ENCODE measurements around the gene CCDC141.

CCDC141 gene

GRCh38 chr2:178806543-178806942 is 243.4 kb downstream of the CCDC141 start:
- TF ChIP-seq CTCF (IDR thresholded peaks at IDR 0.05; ENCODE audit: insufficient read depth, low read length, poor library complexity, severe bottlenecking): no peak
- Histone ChIP-seq H3K4me3 (replicated peaks; ENCODE audit: low read depth, low read length) (no peak overlapping the region), H3K27me3 (replicated peaks; ENCODE audit: control insufficient read depth, insufficient read depth, low read length) (no peaks in the 10 kb centered on the region), H3K36me3 (ENCODE audit: control insufficient read depth, insufficient read depth, low read length) (no peaks in the 10 kb centered on the region)
- no peak for DNase-seq (ENCODE audit: extremely low read depth, insufficient read length)

- Histone ChIP-seq H3K36me3 (ENCODE audit: control insufficient read depth, insufficient read depth, low read length) (no peaks in the 10 kb centered on the region), H3K27me3 (replicated peaks; ENCODE audit: control insufficient read depth, insufficient read depth, low read length) (no peaks in the 10 kb centered on the region), H3K4me3 (replicated peaks; ENCODE audit: low read depth, low read length) (no peak overlapping the region)
- no peak for DNase-seq (ENCODE audit: extremely low read depth, insufficient read length)
- no peak for TF ChIP-seq CTCF (IDR thresholded peaks at IDR 0.05; ENCODE audit: insufficient read depth, low read length, poor library complexity, severe bottlenecking)
Measured at GRCh38 chr2:178805457-178805856, 244.5 kb downstream of the CCDC141 start.

- H3K36me3 ChIP-seq (ENCODE audit: control insufficient read depth, insufficient read depth, low read length): no peaks in the 10 kb centered on the region
- no peak overlapping the region for H3K4me3 ChIP-seq (replicated peaks; ENCODE audit: low read depth, low read length)
- H3K27me3 ChIP-seq (replicated peaks; ENCODE audit: control insufficient read depth, insufficient read depth, low read length): no peaks in the 10 kb centered on the region
- DNase-seq (ENCODE audit: extremely low read depth, insufficient read length): no peak
- peak; percentile 62 for TF ChIP-seq CTCF (IDR thresholded peaks at IDR 0.05; ENCODE audit: insufficient read depth, low read length, poor library complexity, severe bottlenecking)
Measured at GRCh38 chr2:178804791-178805190, 245.1 kb downstream of the CCDC141 start.

GRCh38 chr2:178800510-178800909 is 249.4 kb downstream of the CCDC141 start:
- H3K36me3 ChIP-seq (ENCODE audit: control insufficient read depth, insufficient read depth, low read length): no peaks in the 10 kb centered on the region
- TF ChIP-seq CTCF (IDR thresholded peaks at IDR 0.05; ENCODE audit: insufficient read depth, low read length, poor library complexity, severe bottlenecking): no peak
- H3K4me3 ChIP-seq (replicated peaks; ENCODE audit: low read depth, low read length): no peak overlapping the region
- H3K27me3 ChIP-seq (replicated peaks; ENCODE audit: control insufficient read depth, insufficient read depth, low read length): no peaks in the 10 kb centered on the region
- DNase-seq (ENCODE audit: extremely low read depth, insufficient read length): no peak

GRCh38 chr2:178799305-178799704 is 250.6 kb downstream of the CCDC141 start:
- no peak for DNase-seq (ENCODE audit: extremely low read depth, insufficient read length)
- H3K27me3 ChIP-seq (replicated peaks; ENCODE audit: control insufficient read depth, insufficient read depth, low read length): no peaks in the 10 kb centered on the region
- no peaks in the 10 kb centered on the region for H3K36me3 ChIP-seq (ENCODE audit: control insufficient read depth, insufficient read depth, low read length)
- no peak for TF ChIP-seq CTCF (IDR thresholded peaks at IDR 0.05; ENCODE audit: insufficient read depth, low read length, poor library complexity, severe bottlenecking)
- H3K4me3 ChIP-seq (replicated peaks; ENCODE audit: low read depth, low read length): no peak overlapping the region

GRCh38 chr2:178796079-178796677 is 253.8 kb downstream of the CCDC141 start:
- Histone ChIP-seq H3K4me3 (replicated peaks; ENCODE audit: low read depth, low read length) (no peak overlapping the region), H3K36me3 (ENCODE audit: control insufficient read depth, insufficient read depth, low read length) (no peaks in the 10 kb centered on the region), H3K27me3 (replicated peaks; ENCODE audit: control insufficient read depth, insufficient read depth, low read length) (no peaks in the 10 kb centered on the region)
- TF ChIP-seq CTCF (IDR thresholded peaks at IDR 0.05; ENCODE audit: insufficient read depth, low read length, poor library complexity, severe bottlenecking): peak; percentile 37
- no peak for DNase-seq (ENCODE audit: extremely low read depth, insufficient read length)

Measured in GM06990 (cell line).